HG03095 (cell line): ENCODE data around the gene GPR39.

Experiments
- ATAC-seq: cut with Tn5 transposase; IDR thresholded peaks from one replicate; pipeline ENCODE4 v1.9.1; 2021; ENCODE audit warnings: moderate library complexity; ENCODE audit not compliant: unreplicated experiment

The GPR39 gene

GRCh38 chr2:132633635-132634034, 217.0 kb downstream of the GPR39 start:
- no peak for ATAC-seq

GRCh38 chr2:132636346-132636745, 219.7 kb downstream of the GPR39 start:
- ATAC-seq: no peak

GRCh38 chr2:132638313-132639040, 221.9 kb downstream of the GPR39 start:
- no peak for ATAC-seq

- no peak for ATAC-seq
These were observed 223.5 kb downstream of the GPR39 start for GRCh38 chr2:132640116-132640515.

- no peak for ATAC-seq
These were observed 225.2 kb downstream of the GPR39 start for GRCh38 chr2:132641819-132642218.

GRCh38 chr2:132642415-132642814, 225.8 kb downstream of the GPR39 start:
- ATAC-seq: no peak

- no peak for ATAC-seq
These were observed 228.6 kb downstream of the GPR39 start for GRCh38 chr2:132645176-132645575.

GRCh38 chr2:132645722-132646539, 229.3 kb downstream of the GPR39 start:
- no peak for ATAC-seq

GRCh38 chr2:132646540-132647108, 230.0 kb downstream of the GPR39 start:
- no peak for ATAC-seq

GRCh38 chr2:132651115-132652045, 234.8 kb downstream of the GPR39 start:
- ATAC-seq: no peak

- no peak for ATAC-seq
These were observed 235.9 kb downstream of the GPR39 start for GRCh38 chr2:132652474-132652873.

GRCh38 chr2:132654335-132654734, 237.7 kb downstream of the GPR39 start:
- ATAC-seq: no peak

- no peak for ATAC-seq
These were observed 238.4 kb downstream of the GPR39 start for GRCh38 chr2:132654968-132655367.

- ATAC-seq: no peak
These were observed 239.8 kb downstream of the GPR39 start for GRCh38 chr2:132656266-132656975.

GRCh38 chr2:132659331-132659730, 242.7 kb downstream of the GPR39 start:
- no peak for ATAC-seq

GRCh38 chr2:132662732-132663131, 246.1 kb downstream of the GPR39 start:
- no peak for ATAC-seq

GRCh38 chr2:132664096-132664495, 247.5 kb downstream of the GPR39 start:
- no peak for ATAC-seq

- no peak for ATAC-seq
These were observed 249.0 kb downstream of the GPR39 start for GRCh38 chr2:132665401-132666140.

GRCh38 chr2:132667706-132668105, 251.1 kb downstream of the GPR39 start:
- ATAC-seq: no peak
